Measurements from ENCODE around the gene NME1.

- TF ChIP-seq CTCF (IDR thresholded peaks at IDR 0.05) = no peak
- TF ChIP-seq POLR2A (IDR thresholded peaks at IDR 0.05) = no peak
These were observed 47.5 kb downstream of the NME1 start for GRCh38 chr17:51200846-51201245.
